Neural progenitor cell (in vitro differentiated cells): ENCODE measurements around the gene BAZ2A.
"Not testable (repeated sequence)": the region's sequence is repeated elsewhere in the genome, so short reads cannot be mapped to it uniquely, and the experiment has no call there.

Source experiments
- EZH2 ChIP-seq: fragments of 200-600 bp; sonication (generic); IDR thresholded peaks from 2 replicates; pipeline ENCODE4 v1.6.1; 2017; ENCODE audit warnings: antibody characterized with exemption, mild to moderate bottlenecking, moderate library complexity
- EZH2phosphoT487 ChIP-seq: fragments of 200-600 bp; sonication (generic); IDR thresholded peaks from 2 replicates; pipeline ENCODE4 v1.6.1; 2017; ENCODE audit warnings: antibody characterized with exemption

- not testable (repeated sequence) for TF ChIP-seq EZH2, EZH2phosphoT487
Observed at GRCh38 chr12:56648023-56648422, 17.9 kb upstream of the BAZ2A start.
